Ramos (cell line): ENCODE results near the gene ACKR2.

Experiments
- in situ Hi-C: fragments of 300-500 bp; cut with MboI; formaldehyde crosslinking; loops from one replicate; pipeline ENCODE4 v1.14.3; 2022; ENCODE audit warnings: low sequenced_read_pairs; ENCODE audit not compliant: unreplicated experiment

The ACKR2 gene

GRCh38 chr3:42809202-42809601 is at the start of gene ACKR2:
ACKR2 (plus strand) TSS chr3:42809445; CDS start chr3:42864503, 55,058 bp downstream.
- in situ Hi-C loops, result no loop called here

GRCh38 chr3:42762046-42762724 is 47.1 kb upstream of the ACKR2 start:
- in situ Hi-C loops, result no loop called here

- in situ Hi-C loops, result no loop called here
Observed at GRCh38 chr3:42763021-42763420, 46.2 kb upstream of the ACKR2 start.

DNA sequence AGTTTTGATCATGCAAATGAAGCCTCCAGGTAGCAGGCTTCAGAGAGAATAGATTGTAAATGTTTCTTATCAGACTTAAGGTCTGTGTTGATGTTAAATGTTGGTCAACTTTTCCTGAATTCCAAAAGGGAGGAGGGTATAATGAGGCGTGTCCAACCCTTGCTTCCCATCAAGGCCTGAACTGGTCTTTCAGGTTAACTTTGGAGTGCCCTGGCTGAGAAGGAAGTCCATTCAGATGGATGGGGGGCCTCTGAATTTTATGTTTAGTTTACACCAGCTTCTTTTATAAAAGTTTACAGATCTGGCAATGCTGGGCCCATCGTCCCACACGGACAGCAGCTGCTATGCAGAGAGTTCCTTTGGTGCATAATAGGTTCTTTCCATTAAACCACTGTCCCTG is 45.1 kb upstream of the ACKR2 start:
- in situ Hi-C loops, result no loop called here

GRCh38 chr3:42764561-42765295 is 44.5 kb upstream of the ACKR2 start:
- in situ Hi-C loops, result no loop called here

GRCh38 chr3:42769477-42770131 is 39.6 kb upstream of the ACKR2 start:
- in situ Hi-C loops, result no loop called here

DNA sequence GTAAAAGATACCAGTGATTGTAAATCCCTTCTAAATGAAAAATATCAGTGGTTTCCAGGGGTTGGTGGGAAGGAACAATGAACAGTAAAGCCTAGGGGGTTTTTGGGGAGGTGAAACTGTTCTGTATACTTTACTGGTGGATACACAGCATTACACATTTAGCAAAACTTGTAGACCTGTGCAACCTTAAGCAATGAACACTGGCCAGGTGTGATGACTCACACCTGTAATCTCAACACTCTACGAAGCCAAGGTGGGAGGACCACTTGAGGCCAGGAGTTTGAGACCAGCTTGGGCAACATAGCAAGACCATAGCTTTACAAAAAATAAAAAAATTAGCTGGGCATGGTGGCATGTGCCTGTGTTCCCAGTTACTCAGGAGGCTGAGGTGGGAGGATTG is 38.0 kb upstream of the ACKR2 start:
- in situ Hi-C loops, result no loop called here

GRCh38 chr3:42772670-42773408 is 36.4 kb upstream of the ACKR2 start, which contains the start of gene CCDC13:
CCDC13 (minus strand) TSS chr3:42773253; CDS start chr3:42758345, 14,908 bp downstream.
- in situ Hi-C loops, result no loop called here

GRCh38 chr3:42773409-42773751 is 35.9 kb upstream of the ACKR2 start:
- in situ Hi-C loops, result no loop called here

DNA sequence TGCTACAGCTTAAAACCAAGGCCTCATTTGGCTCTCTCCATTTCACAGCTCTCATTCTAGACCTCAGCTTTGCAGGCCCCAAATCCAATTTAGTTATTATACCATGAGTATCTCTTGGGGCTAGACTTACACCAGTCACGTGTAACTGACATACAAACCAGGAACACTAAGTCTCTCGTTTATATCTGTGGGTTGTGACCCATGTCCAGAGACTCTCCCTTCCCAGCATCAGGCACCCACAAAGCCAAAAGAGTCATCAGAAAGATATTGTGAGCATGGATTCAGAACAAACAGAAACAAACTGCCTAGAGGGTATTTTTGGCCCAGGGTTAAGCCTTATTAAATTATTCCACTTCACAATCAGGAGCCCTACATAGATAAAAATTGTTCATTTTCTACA is 30.6 kb upstream of the ACKR2 start:
- in situ Hi-C loops, result no loop called here

DNA sequence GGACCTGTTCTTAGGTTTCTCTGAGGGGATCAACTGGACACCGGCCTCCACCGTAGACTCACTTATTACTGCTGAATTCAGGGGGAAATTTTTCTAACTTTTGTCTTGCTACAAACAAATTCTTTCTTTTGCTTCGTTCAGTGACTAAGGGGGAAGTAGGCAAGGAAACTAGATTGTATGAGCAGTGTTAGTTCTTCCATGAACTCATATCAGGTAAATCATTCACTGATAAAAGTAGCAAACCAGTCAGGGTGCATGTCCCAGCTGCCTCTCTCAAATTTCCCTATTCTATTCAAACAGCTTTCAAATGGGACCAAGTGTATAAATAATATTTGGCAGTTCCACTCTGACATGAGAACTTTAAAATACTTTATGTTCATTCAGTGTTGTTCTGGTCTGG is 28.8 kb upstream of the ACKR2 start:
- in situ Hi-C loops, result loop anchor here (5.0 kb wide), 1 partner anchor 107 kb away; no protein-coding TSS in a partner anchor

DNA sequence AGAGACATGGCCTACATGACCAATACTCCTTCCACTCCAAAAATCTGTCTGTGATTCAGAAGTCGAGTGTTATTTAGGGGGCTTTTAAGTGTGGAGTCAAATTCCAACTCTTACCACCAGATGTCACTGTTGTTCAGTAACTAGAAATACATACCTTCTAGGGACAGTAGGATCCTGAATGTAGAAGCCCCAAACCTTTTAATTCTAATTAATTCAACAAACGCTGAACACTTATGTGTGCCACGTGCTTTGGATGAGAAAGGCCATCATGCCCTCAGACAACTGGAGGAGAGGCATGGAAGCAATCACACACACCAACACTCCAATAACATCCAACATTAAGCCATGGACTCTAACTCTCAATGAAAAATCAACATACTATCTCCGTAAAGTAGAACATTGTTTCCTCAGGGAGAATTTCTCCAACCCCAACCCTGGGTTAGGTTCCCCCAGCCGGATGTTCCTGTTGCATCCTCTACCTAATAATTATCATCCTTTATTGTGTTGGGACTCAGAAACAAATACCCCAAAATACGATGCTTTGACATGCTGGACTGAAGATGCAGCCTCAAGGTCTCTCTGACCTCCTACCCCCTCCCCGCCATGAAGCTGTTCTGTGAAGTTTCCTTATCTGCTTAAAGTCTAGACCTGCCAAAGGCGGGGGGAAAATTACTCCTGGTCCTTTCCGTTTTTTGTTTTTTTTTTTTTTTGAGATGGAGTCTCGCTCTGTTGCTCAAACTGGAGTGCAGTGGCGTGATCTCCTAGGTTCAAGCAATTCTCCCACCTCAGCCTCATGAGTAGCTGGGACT is 28.1 kb upstream of the ACKR2 start:
- in situ Hi-C loops, result loop anchor here (5.0 kb wide), 1 partner anchor 106 kb away; no protein-coding TSS in a partner anchor

GRCh38 chr3:42786212-42786611 is 23.0 kb upstream of the ACKR2 start:
- in situ Hi-C loops, result no loop called here

DNA sequence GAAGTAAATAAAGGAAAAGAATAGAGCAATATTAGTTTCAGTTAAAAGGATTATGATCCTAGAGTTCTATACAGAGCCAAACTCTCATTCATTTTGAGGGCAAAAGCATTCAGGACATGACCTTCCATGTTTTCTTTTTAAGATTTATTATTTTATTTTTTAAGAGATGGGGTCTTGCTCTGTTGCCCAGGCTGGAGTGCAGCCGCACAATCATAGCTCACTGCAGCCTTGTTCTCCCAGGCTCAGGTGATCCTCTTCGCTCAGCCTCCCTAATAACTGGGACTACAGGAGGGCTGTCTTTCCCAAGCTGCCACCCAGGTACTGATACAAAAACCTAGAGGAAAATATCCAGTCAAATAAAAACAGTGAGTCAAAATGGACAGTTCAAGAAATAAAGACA is 22.6 kb upstream of the ACKR2 start:
- in situ Hi-C loops, result no loop called here

DNA sequence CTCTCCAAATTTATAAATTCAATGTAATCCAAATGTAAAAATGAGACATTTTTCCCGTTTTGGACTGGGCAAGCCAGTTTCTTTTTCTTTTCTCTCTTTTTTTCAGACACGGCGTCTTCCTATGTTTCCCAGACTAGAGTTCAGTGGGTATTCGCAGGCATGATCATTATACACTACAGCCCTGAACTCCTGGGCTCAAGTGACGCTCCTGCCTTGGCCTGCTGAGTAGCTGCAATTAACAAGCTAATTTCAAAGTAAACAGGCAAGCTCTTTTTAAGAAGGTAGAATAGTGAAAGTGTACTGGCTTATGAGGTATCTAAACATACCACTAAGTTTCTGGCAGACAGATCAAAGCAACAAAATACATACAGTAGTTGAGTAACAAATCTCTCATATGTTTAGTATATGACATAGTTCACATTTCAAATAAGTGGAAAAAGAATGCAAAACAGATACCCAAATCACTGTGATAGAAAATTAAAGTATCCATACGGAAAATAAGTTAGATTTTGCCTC is 18.5 kb upstream of the ACKR2 start:
- in situ Hi-C loops, result no loop called here

- in situ Hi-C loops, result no loop called here
Observed at GRCh38 chr3:42795621-42796181, 13.5 kb upstream of the ACKR2 start.

- in situ Hi-C loops, result no loop called here
Observed at GRCh38 chr3:42796332-42796885, 12.8 kb upstream of the ACKR2 start.

DNA sequence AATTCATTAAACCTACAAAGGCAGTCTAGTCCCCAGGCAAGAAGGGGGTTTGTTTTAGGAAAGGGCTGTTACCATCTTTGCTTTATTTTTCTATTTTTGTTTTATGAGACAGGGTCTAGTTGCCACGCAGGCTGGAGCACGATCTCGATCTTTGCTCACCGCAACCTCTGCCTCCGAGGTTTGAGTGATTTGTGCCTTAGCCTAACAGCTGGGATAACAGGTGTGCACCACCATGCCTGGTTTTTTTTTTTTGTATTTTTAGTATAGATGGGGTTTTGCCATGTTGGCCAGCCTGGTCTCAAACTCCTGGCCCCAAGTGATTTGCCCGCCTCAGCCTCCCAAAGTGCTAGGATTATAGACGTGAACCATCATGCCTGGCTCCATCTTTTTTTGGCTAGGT is 9.9 kb upstream of the ACKR2 start:
- in situ Hi-C loops, result no loop called here

DNA sequence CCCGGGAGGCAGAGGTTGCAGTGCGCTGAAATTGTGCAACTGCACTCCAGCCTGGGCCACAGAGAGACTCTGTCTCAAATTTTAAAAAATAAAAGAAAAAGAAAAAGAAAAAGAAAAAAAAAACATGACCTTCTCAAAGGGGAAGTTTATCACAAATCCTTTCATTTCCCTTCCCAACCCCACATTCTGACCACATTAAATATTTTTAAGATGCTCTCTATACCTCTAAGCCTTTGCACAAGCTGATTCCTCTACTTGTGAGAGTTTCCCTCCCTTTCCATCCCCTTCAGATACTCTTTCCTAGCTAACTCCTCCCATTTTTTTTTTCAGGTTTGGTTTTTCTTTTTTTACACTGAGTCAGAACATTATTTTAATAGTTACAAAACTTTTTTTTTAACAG is 9.0 kb upstream of the ACKR2 start:
- in situ Hi-C loops, result no loop called here
